Kidney (tissue), 14 donors: ENCODE measurements around the gene APOA1. TPM values are rescaled to one million over a fixed set of nuclear protein-coding genes. Genes with fewer than 3 reads are reported as not detected.
"Not testable (repeated sequence)": the region's sequence is repeated elsewhere in the genome, so short reads cannot be mapped to it uniquely, and the experiment has no call there.

ENCODE experiments used
- DNase-seq, 5 donors: peaks; one replicate each; pipeline ENCODE4 v3.0.0-alpha.2; 2013 to 2020
- FAIRE-seq: peaks from 2 replicates; lab custom pipeline; 2012; peaks lifted over from hg19 to GRCh38; lab: Jason Lieb, UNC
- H3K27ac ChIP-seq, 2 donors: one replicate each; pipeline ENCODE4 v1.7.0; 2013; ENCODE audit warnings: low read depth in 2 of 2, low read length in 2 of 2, inconsistent platforms in 1 of 2
- H3K27me3 ChIP-seq: one replicate; pipeline ENCODE4 v1.7.1; 2013; ENCODE audit warnings: low read length, inconsistent platforms; ENCODE audit not compliant: control insufficient read depth, insufficient read depth
- H3K36me3 ChIP-seq, 3 donors: one replicate each; pipeline versions ENCODE4 v1.7.0 to v1.7.1; 2013; ENCODE audit warnings: low read length in 3 of 3, control low read depth in 1 of 3, inconsistent platforms in 1 of 3; ENCODE audit not compliant: insufficient read depth in 3 of 3, control insufficient read depth in 2 of 3
- H3K4me1 ChIP-seq, 3 donors: one replicate each; pipeline versions ENCODE4 v1.7.0 to v1.7.1; 2013; ENCODE audit warnings: low read length in 3 of 3, inconsistent platforms in 1 of 3, low read depth in 1 of 3; ENCODE audit not compliant: control insufficient read depth in 2 of 3, insufficient read depth in 2 of 3
- H3K4me3 ChIP-seq, 3 donors: one replicate each; pipeline versions ENCODE4 v1.7.0 to v1.8.1; 2013; ENCODE audit warnings: low read length in 3 of 3, control low read depth in 1 of 3, inconsistent platforms in 1 of 3
- H3K9ac ChIP-seq, 3 donors: one replicate each; pipeline versions ENCODE4 v1.7.0 to v1.7.1; 2013; ENCODE audit warnings: low read length in 3 of 3, control low read depth in 1 of 3, inconsistent platforms in 1 of 3
- H3K9me3 ChIP-seq, 3 donors: one replicate each; pipeline versions ENCODE4 v1.7.0 to v1.7.1; 2013; ENCODE audit warnings: low read length in 3 of 3, control low read depth in 1 of 3, inconsistent platforms in 1 of 3; ENCODE audit not compliant: control insufficient read depth in 2 of 3, insufficient read depth in 1 of 3
- intact Hi-C: fragments of 100-400 bp; cut with DNase I; formaldehyde crosslinking; loops from one replicate; pipeline ENCODE4 v1.11.1; 2022
- polyA plus RNA-seq: library from polyadenylated mRNA; stranded (reverse); fragments of 350-450 nt; fragmentation: Illumina TruSeq; extraction: RNeasy Lipid Tissue Mini Kit (QIAGEN cat#74804); gene quantifications from one replicate; pipeline ENCODE4 v1.2.3, GENCODE V29; 2014; ENCODE audit warnings: low read depth, low replicate concordance; ENCODE audit not compliant: insufficient read depth
- total RNA-seq: library from RNA; stranded (reverse); fragmentation: NEBNext Ultra II Directional; extraction: Animal tissue kit (Norgen Biotek cat#: 25700); gene quantifications from one replicate; pipeline ENCODE4 v1.2.1, GENCODE V29; 2021
- TF ChIP-seq, protein P1 (sequence below): IDR thresholded peaks from 3 replicates; pipeline ENCODE4 v1.5.1; 2012; ENCODE audit warnings: mild to moderate bottlenecking, moderate library complexity, borderline replicate concordance; ENCODE audit not compliant: insufficient read depth; ENCODE audit errors: extremely low read depth
- donor health status: control.
- donor health status: control.
- donor health status: control.
- donor health status: control.
- donor health status: control.
- donor health status: DM: yes; HTN: yes; CAD: no.
- donor health status: Normal renal cell carcinoma (clear cell type).

Gene APOA1
- total and polyA plus RNA-seq, 2 donors from 2014 or later, result 2.0 TPM; not detected in 1

DNA sequence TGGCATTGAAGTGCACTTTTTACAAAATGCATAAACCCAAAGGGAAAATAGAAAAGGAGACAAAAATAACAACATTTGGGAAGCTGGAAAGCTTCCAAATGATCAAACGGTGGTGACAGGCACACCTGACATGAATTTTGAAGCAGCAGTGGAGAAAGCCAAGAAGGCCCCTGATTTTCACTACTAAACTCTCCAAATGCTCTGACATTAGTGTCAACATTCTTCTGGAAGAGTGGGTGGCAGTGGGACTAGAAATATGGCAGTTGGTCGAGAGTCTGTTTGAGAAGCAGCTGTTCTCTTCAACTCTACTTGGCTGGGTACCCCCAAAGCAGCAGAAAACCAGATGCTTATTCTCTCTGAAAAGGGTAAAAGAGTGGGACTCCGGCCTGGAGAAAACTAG, 33.4 kb downstream of the APOA1 start:
- Histone ChIP-seq H3K9me3 (no peaks in the 10 kb centered on the region), H3K36me3 (no peaks in the 10 kb centered on the region), H3K27me3 (no peaks in the 10 kb centered on the region), H3K9ac (no peak overlapping the region), H3K4me1 (no peaks in the 10 kb centered on the region), H3K27ac (no peak overlapping the region), H3K4me3 (no peak overlapping the region)
- TF ChIP-seq, protein P1, sequence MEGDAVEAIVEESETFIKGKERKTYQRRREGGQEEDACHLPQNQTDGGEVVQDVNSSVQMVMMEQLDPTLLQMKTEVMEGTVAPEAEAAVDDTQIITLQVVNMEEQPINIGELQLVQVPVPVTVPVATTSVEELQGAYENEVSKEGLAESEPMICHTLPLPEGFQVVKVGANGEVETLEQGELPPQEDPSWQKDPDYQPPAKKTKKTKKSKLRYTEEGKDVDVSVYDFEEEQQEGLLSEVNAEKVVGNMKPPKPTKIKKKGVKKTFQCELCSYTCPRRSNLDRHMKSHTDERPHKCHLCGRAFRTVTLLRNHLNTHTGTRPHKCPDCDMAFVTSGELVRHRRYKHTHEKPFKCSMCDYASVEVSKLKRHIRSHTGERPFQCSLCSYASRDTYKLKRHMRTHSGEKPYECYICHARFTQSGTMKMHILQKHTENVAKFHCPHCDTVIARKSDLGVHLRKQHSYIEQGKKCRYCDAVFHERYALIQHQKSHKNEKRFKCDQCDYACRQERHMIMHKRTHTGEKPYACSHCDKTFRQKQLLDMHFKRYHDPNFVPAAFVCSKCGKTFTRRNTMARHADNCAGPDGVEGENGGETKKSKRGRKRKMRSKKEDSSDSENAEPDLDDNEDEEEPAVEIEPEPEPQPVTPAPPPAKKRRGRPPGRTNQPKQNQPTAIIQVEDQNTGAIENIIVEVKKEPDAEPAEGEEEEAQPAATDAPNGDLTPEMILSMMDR, result no peak
- intact Hi-C loops, result no loop called here
- FAIRE-seq, result no peak
- no peak for DNase-seq

DNA sequence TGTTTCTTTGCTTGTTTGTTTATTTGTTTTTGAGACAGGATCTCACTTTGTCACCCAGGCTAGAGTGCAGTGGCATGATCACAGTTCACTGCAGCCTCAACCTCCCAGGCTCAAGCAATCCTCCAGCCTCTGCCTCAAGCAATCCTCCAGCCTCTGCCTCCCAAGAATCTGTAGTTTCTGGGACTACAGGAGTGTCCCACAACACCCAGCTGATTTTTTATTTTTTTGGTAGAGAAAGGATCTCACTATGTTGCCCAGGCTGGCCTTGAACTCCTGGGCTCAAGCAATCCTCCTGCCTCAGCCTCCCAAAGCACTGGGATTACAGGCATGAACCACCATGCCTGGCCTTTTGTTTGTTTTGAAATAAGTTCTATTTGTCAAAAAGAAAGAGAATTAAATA, 35.8 kb downstream of the APOA1 start:
- H3K36me3 ChIP-seq, intact Hi-C loops, H3K9ac ChIP-seq, H3K4me1 ChIP-seq, FAIRE-seq, H3K4me3 ChIP-seq, H3K27ac ChIP-seq, DNase-seq, H3K9me3 ChIP-seq, H3K27me3 ChIP-seq: not testable (repeated sequence)

DNA sequence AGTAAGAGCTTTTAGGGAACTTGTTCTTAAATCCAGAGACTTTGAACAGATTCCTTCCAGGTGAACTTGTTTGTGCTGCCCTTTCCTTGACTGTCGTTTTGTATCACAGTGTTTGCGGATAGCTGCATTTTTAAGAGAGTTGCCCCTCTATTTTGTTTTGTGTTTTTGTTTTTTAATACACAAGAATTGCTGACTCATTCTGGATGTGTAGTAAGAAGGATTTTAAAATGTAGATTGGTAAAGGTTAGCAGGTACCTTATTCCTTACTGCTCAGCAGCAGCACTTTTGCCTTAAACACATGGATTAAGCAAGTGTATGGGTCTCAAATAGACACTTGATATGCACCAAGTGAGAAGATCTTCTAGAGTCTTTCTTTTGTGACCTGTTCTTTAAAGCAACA, 36.8 kb downstream of the APOA1 start:
- no peaks in the 10 kb centered on the region for H3K4me1 ChIP-seq
- H3K36me3 ChIP-seq, result no peaks in the 10 kb centered on the region
- FAIRE-seq (no peak), DNase-seq (no peak)
- H3K9ac ChIP-seq, result no peak overlapping the region
- intact Hi-C loops, result no loop called here
- no peak overlapping the region for H3K27ac ChIP-seq
- H3K27me3 ChIP-seq, result no peaks in the 10 kb centered on the region
- H3K4me3 ChIP-seq, result no peak overlapping the region
- TF ChIP-seq, protein P1, result no peak
- H3K9me3 ChIP-seq, result no peaks in the 10 kb centered on the region

DNA sequence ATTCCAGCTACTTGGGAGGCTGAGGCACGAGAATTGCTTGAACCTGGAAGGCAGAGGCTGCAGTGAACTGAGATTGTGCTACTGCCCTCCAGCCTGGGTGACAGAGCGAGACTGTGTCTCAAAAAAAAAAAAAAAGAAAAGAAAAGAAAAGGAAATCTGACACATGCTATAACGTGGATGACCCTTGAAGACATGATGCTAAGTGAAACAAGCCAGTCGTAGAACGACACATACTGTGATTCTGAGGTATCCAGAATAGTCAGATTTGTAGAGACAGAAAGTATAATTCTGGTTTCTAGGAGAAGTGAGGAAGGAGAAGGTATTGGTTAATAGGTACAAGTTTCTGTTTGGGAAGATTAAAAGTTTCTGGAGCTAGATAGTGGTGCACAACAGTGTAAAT, 39.1 kb downstream of the APOA1 start:
- FAIRE-seq (no peak), DNase-seq (no peak)
- Histone ChIP-seq H3K4me3 (no peak overlapping the region), H3K9me3 (no peaks in the 10 kb centered on the region), H3K27me3 (no peaks in the 10 kb centered on the region), H3K36me3 (no peaks in the 10 kb centered on the region), H3K27ac (no peak overlapping the region), H3K9ac (no peak overlapping the region), H3K4me1 (no peaks in the 10 kb centered on the region)
- intact Hi-C loops, result no loop called here
- TF ChIP-seq, protein P1, result no peak
